ENCODE measurements around the gene PKDREJ. TPM values are rescaled to one million over a fixed set of nuclear protein-coding genes. Genes with fewer than 3 reads are reported as not detected.

PKDREJ gene
- polyA plus RNA-seq, 1 donor (not counting 4 experiments of a cell fraction or from before 2014, with no cell fraction given) = 0.01 TPM

- H3K4me2 ChIP-seq (ENCODE audit: control insufficient read depth, extremely low read depth, insufficient read depth, low read depth, low read length) = no peak overlapping the region
- no peaks in the 10 kb centered on the region for H3K9me3 ChIP-seq (ENCODE audit: control insufficient read depth, low read depth, low read length)
- H3K9ac ChIP-seq (ENCODE audit: control insufficient read depth, extremely low read depth, insufficient read depth, low read length) = no peak overlapping the region
- no peak overlapping the region for H3K4me3 ChIP-seq (ENCODE audit: control insufficient read depth in 2 of 3, extremely low read depth in 1 of 3, insufficient read depth in 2 of 3, low read depth in 1 of 3, low read length in 3 of 3)
- H3K36me3 ChIP-seq (ENCODE audit: control insufficient read depth in 2 of 2, extremely low read depth in 1 of 2, insufficient read depth in 2 of 2, low read length in 2 of 2) = peaks cover 0 to 4% of the 10 kb centered on the region in 2 experiments
- DNase-seq (ENCODE audit: low read depth, low spot score) (no peak), FAIRE-seq (no peak)
- H3K27ac ChIP-seq (ENCODE audit: control insufficient read depth, insufficient read depth, low read length) = no peak overlapping the region
- H4K20me1 ChIP-seq (ENCODE audit: control insufficient read depth, extremely low read depth, insufficient read depth, low read length) = no peaks in the 10 kb centered on the region
- H2AFZ ChIP-seq (ENCODE audit: control insufficient read depth, low read length) = no peak overlapping the region
- H3K9me1 ChIP-seq (ENCODE audit: control insufficient read depth, extremely low read depth, insufficient read depth, low read length) = no peaks in the 10 kb centered on the region
- H3K27me3 ChIP-seq (ENCODE audit: control insufficient read depth, extremely low read depth, insufficient read depth, low read length) = no peaks in the 10 kb centered on the region
- H3K79me2 ChIP-seq (ENCODE audit: control insufficient read depth, insufficient read depth, low read length) = no peaks in the 10 kb centered on the region
- H3K4me1 ChIP-seq (ENCODE audit: control insufficient read depth, extremely low read depth, insufficient read depth, low read length) = peaks cover 14% of the 10 kb centered on the region
- dilution Hi-C loops (cut with MboI; ENCODE audit: extremely low pct_ligation_motif_present, low sequenced_read_pairs) = no loop called here
- TF ChIP-seq EZH2 (IDR thresholded peaks at IDR 0.05; ENCODE audit: low read length) (no peak), CTCF (optimal IDR thresholded peaks at IDR 0.05 in 1 of 3, IDR thresholded peaks at IDR 0.05 in 1 of 3, conservative IDR thresholded peaks at IDR 0.05 in 1 of 3; ENCODE audit: extremely low read depth in 1 of 3, insufficient read depth in 2 of 3, low read length in 3 of 3) (no peak)
These were observed 15.6 kb downstream of the PKDREJ start for GRCh38 chr22:46247443-46247975.

- Histone ChIP-seq H3K9me1 (ENCODE audit: control insufficient read depth, extremely low read depth, insufficient read depth, low read length) (no peaks in the 10 kb centered on the region), H3K9me3 (ENCODE audit: control insufficient read depth, low read depth, low read length) (no peaks in the 10 kb centered on the region), H3K36me3 (ENCODE audit: control insufficient read depth in 2 of 2, extremely low read depth in 1 of 2, insufficient read depth in 2 of 2, low read length in 2 of 2) (peaks cover 0 to 4% of the 10 kb centered on the region in 2 experiments), H3K79me2 (ENCODE audit: control insufficient read depth, insufficient read depth, low read length) (no peaks in the 10 kb centered on the region), H4K20me1 (ENCODE audit: control insufficient read depth, extremely low read depth, insufficient read depth, low read length) (no peaks in the 10 kb centered on the region), H3K4me3 (ENCODE audit: control insufficient read depth in 2 of 3, extremely low read depth in 1 of 3, insufficient read depth in 2 of 3, low read depth in 1 of 3, low read length in 3 of 3) (no peak overlapping the region), H3K27ac (ENCODE audit: control insufficient read depth, insufficient read depth, low read length) (no peak overlapping the region), H3K9ac (ENCODE audit: control insufficient read depth, extremely low read depth, insufficient read depth, low read length) (no peak overlapping the region), H2AFZ (ENCODE audit: control insufficient read depth, low read length) (no peak overlapping the region), H3K4me1 (ENCODE audit: control insufficient read depth, extremely low read depth, insufficient read depth, low read length) (peaks cover 9% of the 10 kb centered on the region), H3K27me3 (ENCODE audit: control insufficient read depth, extremely low read depth, insufficient read depth, low read length) (no peaks in the 10 kb centered on the region), H3K4me2 (ENCODE audit: control insufficient read depth, extremely low read depth, insufficient read depth, low read depth, low read length) (no peak overlapping the region)
- DNase-seq (ENCODE audit: low read depth, low spot score) (no peak), FAIRE-seq (no peak)
- dilution Hi-C loops (cut with MboI; ENCODE audit: extremely low pct_ligation_motif_present, low sequenced_read_pairs) = no loop called here
- TF ChIP-seq EZH2 (IDR thresholded peaks at IDR 0.05; ENCODE audit: low read length) (no peak), CTCF (optimal IDR thresholded peaks at IDR 0.05 in 1 of 3, IDR thresholded peaks at IDR 0.05 in 1 of 3, conservative IDR thresholded peaks at IDR 0.05 in 1 of 3; ENCODE audit: extremely low read depth in 1 of 3, insufficient read depth in 2 of 3, low read length in 3 of 3) (no peak)
These were observed 17.0 kb downstream of the PKDREJ start for GRCh38 chr22:46246178-46246577.

Measured in keratinocyte (primary cell).